Transverse colon (tissue), 1 donor: ENCODE results near the gene TJP1.

Experiments used
- EP300 ChIP-seq: sonication (generic); formaldehyde crosslinking; IDR thresholded peaks from one replicate; pipeline ENCODE4 v1.6.1; 2017; ENCODE audit warnings: antibody characterized with exemption, low read depth
- POLR2A ChIP-seq: fragments of 450-650 bp; IDR thresholded peaks from one replicate; pipeline ENCODE4 v1.6.1; 2016; ENCODE audit warnings: antibody characterized with exemption, mild to moderate bottlenecking, moderate library complexity

DNA sequence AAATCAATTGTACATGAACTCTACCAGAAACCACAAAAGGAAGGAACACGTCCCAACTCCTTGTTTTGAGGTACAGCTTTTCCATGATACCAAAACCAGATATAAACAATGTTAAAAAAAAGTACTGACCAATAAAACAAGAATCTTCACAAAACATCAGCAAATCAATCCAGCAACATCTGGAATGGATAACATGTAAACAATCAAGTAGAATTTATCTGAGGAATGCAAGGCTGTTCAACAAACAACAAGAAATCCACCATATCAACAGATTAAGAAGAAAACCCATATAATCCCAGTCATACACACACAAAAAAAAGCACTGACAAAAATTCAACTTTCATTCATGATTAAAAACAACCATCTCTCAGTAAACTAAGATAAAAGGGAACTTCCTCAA is 26.7 kb downstream of the TJP1 start:
- TF ChIP-seq EP300: no peak
- TF ChIP-seq POLR2A: no peak
